DMS53 treated with DMSO at 0.1 percent for 48 hours (cell line): ENCODE measurements around the gene PPP1R37.

Source experiments
- DNase-seq: peaks from one replicate; lab custom pipeline; 2025; ENCODE audit not compliant: unreplicated experiment; lab: John Stamatoyannopoulos, UW

PPP1R37 gene, protein sequence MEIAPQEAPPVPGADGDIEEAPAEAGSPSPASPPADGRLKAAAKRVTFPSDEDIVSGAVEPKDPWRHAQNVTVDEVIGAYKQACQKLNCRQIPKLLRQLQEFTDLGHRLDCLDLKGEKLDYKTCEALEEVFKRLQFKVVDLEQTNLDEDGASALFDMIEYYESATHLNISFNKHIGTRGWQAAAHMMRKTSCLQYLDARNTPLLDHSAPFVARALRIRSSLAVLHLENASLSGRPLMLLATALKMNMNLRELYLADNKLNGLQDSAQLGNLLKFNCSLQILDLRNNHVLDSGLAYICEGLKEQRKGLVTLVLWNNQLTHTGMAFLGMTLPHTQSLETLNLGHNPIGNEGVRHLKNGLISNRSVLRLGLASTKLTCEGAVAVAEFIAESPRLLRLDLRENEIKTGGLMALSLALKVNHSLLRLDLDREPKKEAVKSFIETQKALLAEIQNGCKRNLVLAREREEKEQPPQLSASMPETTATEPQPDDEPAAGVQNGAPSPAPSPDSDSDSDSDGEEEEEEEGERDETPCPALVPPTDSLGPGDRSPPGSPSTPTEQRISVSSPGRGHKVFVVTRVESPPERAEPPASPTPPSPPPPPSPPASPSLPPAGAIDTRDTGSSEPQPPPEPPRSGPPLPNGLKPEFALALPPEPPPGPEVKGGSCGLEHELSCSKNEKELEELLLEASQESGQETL

GRCh38 chr19:45092747-45093678 lies at the start of gene PPP1R37:
PPP1R37 (plus strand) TSS chr19:45093179; CDS start chr19:45093326, 147 bp downstream.
- peak; percentile 90 for DNase-seq

DNA sequence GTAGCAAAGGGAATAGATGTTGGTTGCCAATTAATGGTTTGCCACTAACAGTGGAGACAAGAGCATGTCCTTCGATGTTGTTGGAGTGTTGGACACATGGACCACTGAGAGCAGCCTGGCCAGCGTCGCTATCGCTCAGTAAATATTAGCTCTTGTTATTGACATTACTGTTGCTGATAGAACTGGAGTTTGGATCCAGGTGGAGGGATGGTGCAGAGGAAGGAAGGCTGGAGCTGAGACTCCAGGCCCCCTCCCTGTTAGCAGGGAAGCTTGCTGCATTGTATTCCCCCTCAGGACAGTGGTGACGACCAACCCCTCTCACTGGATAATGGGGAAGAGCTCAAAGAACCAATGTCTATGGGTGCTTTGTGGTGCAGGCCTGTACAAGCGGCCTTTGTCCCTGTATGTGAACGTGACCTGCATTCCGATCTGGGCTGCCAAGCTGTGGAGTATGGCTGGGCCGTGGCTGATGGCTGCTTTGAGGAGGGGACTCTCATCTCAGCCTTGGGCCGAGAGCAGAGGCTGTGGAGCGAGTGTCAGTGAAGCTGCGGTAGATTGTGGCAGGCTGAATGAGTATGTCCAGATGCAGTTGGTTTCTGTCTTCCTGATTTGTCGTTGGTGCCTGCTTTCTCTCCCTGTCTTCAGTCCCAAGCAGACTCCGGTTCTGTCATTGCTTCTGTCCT lies 47.2 kb upstream of the PPP1R37 start:
- DNase-seq, result peak; percentile 40

DNA sequence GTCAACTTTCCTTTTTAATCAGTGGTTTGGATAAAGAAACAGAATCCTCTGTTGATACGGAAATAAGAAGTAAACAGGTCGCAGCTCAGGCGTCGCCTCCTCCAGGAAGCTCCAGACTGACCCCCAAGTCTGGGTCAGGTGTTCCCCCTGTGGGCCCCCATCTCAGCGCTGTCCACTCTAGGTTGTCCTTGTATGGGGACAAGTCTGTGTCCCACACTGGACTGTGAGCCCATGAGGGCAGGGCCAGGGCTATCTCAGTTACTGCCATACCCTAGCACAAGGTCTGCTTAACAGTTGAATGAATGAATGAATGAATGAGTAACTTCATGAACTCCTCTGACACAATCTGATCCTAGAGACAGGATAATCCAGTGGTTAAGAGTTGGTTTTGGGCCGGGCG lies 46.6 kb upstream of the PPP1R37 start:
- no peak for DNase-seq

DNA sequence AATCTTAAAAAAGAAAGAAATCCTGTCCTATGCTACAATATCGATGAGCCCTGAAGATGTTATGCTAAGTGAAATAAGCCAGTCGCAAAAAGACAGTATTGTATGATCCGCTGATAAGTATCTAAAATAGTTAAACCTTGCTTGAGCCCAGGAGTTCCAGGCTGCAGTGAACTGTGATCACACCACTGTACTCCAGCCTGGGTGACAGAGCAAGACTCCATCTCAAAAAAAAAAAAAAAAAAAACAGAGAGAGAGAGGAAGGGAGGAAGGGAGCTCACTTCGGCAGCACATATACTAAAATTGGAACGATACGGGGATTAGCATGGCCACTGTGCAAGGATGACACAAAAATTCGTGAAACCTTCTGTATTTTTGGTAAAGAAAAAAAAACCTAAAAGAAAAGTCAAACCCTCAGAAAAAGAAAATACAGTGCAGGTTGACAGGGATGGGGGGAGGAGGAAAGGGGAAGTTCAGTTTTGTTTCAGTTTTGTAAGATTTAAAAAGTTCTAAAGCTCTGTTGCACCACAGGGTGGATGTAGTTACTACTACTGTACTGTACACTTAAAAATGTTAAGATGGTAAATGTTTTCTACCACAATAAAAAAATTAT lies 45.7 kb upstream of the PPP1R37 start:
- DNase-seq, result no peak

- no peak for DNase-seq
Measured at GRCh38 chr19:45049073-45049736, 43.8 kb upstream of the PPP1R37 start.

- no peak for DNase-seq
Measured at GRCh38 chr19:45050036-45050435, 42.9 kb upstream of the PPP1R37 start.

GRCh38 chr19:45051929-45052579 lies 40.9 kb upstream of the PPP1R37 start:
- no peak for DNase-seq

DNA sequence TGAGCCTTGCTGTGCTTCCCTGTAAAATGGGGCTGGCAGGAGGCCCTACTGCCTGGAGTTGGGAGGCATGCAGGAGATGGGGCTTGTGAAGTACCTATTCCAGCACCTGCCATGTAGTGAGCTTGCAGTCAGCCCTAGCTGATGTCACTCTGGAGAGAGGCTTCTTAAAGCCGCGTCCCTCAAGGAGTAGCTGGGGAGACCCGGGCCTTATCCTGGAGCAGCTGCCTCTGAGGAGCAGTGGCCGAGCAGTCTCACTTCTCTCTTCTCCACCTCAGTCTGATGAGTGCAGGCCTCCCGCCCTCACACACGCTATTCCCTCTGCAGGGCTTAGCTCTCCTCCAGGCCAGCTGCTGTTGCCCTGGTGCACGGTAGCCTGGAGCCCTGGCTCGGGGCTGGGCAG lies 36.1 kb upstream of the PPP1R37 start:
- DNase-seq, result no peak

- no peak for DNase-seq
Measured at GRCh38 chr19:45057444-45057843, 35.5 kb upstream of the PPP1R37 start.

GRCh38 chr19:45058622-45059159 lies 34.3 kb upstream of the PPP1R37 start:
- no peak for DNase-seq

DNA sequence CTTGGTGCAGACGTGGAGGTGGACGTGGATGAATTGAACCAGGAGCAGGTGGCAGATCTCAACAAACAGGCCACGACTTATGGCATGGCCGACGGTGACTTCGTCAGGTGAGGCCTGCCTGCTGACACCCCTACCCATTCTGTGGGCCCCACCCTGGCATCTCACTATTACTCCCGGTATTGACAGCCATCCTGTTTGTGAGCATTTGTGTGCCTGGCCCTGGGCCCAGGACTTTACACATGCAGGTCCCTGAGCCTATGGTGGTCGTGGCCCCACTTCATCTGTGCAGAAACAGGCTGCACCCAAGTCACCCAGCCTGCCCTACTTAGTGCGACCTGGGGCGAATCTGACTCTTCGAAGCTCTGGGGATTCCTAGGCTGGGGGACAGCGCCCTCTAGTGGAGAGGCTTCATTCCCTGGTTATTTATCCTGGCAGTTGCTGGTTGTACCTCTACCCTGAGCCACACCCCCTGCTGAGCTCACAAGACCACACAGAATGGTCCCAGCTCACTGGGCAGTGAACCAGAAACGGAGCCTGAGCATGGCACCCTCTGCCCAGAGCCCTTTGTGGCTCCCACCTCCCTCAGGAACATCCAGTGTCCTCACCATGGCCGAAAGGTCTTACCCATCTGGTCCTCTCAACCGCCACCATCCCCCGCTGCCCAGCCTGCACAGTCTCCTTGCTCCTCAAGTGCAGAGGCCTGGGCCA lies 33.6 kb upstream of the PPP1R37 start:
- DNase-seq, result peak; percentile 19

- DNase-seq, result no peak
Measured at GRCh38 chr19:45061965-45062364, 31.0 kb upstream of the PPP1R37 start.

DNA sequence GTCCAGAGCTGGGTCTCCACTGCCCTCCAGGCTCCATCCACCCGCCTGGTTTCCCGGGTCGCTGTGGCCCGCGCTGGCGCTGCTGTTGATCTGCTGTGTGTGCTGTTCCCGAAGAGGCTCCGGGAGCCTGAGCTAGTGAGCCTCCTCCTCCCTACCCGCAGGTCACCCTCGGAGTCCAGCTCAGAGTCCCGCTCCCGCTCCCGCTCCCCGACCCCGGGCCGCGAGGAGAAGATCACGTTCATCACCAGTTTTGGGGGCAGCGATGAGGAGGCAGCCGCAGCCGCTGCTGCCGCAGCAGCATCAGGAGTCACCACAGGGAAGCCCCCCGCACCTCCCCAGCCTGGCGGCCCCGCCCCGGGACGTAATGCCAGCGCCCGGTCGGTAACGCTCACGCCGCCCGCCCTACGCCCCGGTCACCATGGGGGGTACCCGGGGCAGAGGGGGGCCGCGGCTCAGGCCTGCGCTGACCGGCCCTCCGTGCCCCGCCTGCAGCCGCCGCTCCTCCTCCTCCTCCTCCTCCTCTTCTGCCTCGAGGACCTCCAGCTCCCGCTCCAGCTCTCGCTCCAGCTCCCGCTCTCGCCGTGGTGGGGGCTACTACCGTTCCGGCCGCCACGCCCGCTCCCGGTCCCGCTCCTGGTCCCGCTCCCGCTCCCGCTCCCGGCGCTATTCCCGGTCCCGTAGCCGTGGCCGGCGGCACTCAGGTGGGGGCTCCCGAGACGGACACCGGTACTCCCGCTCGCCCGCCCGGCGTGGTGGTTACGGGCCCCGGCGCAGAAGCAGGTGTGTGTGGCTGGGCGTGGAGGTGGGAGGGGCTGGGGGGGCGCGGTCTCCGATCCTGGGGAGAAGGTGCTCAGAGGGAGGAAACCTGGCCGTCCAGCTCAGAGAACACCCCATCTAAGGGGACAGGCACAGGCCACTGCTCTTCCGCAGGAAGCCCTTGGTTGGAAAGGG lies 28.9 kb upstream of the PPP1R37 start:
- DNase-seq, result no peak

- no peak for DNase-seq
Measured at GRCh38 chr19:45066921-45067661, 25.9 kb upstream of the PPP1R37 start.

DNA sequence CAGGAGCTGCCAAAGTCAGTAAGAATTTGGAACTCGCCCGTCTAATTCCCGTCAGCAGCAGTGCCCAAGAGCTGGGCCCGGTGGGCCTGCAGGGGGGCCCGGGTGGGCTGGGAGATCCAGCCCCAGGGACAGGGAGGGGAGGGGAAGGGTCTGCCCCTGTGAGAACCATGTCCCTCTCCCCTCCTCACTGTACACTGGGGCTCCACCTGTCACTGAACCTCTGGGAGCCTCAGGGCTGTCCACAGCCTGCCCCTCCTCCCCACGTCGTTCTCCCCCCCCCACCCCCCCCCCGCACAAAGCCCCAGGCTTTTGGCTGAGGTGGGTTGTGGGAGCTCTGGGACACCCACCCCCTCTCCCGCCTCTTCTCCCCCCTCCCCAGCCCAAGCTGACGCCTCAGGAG lies 24.9 kb upstream of the PPP1R37 start:
- DNase-seq, result no peak

DNA sequence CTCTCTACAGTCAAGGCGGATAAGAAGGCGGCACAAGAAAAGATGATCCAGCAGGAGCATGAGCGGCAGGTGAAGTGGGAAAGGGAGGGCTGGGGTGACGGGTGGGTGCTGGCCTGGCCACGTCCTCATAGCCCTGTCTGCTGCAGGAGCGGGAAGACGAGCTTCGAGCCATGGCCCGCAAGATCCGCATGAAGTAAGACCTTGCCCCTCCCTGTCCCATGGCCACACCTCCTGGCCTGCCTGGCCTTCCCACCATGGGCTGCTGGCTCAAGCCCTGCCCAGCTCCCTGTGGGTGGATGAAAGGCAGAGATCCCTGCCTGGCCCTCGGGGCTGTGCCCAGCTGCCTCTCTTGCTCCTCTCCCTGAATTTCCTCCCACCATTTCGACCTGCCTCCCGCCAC lies 23.9 kb upstream of the PPP1R37 start:
- no peak for DNase-seq

DNA sequence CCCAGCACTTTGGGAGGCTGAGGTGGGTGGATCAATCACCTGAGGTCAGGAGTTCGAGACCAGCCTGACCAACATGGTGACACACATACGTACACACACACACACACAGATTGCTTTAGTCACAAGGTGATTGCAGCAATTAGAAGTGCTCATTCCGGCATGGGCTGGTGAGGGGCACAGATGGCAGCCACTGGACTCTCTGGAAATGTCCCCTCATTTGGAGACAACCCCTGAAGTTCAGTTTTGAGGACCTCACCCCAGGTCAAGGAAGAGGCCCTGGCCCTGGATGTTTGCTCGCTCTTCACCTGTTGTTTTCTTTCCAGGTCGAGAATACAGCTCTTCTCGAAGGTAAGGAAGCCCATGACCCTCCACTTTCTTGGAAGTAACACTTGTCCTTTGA lies 22.8 kb upstream of the PPP1R37 start:
- no peak for DNase-seq
